WERI-Rb-1 (cell line): Measurements from ENCODE around the gene SUPT4H1.

Source experiments
- DNase-seq: peaks from one replicate; pipeline ENCODE4 v3.0.0-alpha.2; 2020
- H3K27ac ChIP-seq: fragments of 250-450 bp; sonication (Bioruptor Pico); 2 replicates; pipeline ENCODE4 v1.5.1; 2020; ENCODE audit warnings: mild to moderate bottlenecking, moderate library complexity
- H3K27me3 ChIP-seq: fragments of 250-450 bp; sonication (Bioruptor Pico); 2 replicates; pipeline ENCODE4 v1.5.1; 2021; ENCODE audit warnings: mild to moderate bottlenecking, low read depth, moderate library complexity; ENCODE audit not compliant: insufficient read depth, severe bottlenecking
- H3K36me3 ChIP-seq: fragments of 250-450 bp; sonication (Bioruptor Pico); 2 replicates; pipeline ENCODE4 v1.5.1; 2020; ENCODE audit warnings: mild to moderate bottlenecking, moderate library complexity
- H3K4me3 ChIP-seq: 2 replicates; pipeline ENCODE4 v1.5.1; 2011; ENCODE audit warnings: low read depth, mild to moderate bottlenecking, control low read depth, low read length
- H3K9me3 ChIP-seq: fragments of 250-450 bp; sonication (Bioruptor Pico); 2 replicates; pipeline ENCODE4 v1.5.1; 2021; ENCODE audit warnings: mild to moderate bottlenecking, moderate library complexity; ENCODE audit not compliant: severe bottlenecking
- CTCF ChIP-seq: IDR thresholded peaks from 2 replicates; pipeline ENCODE4 v1.5.1; 2011; ENCODE audit warnings: low read depth, mild to moderate bottlenecking, control low read depth, inconsistent platforms, low read length

The SUPT4H1 gene

GRCh38 chr17:58373003-58373402 lies 21.0 kb upstream of the SUPT4H1 start:
- no peak for DNase-seq
- no peak overlapping the region for H3K4me3 ChIP-seq
- TF ChIP-seq CTCF = no peak
- H3K36me3 ChIP-seq = no peaks in the 10 kb centered on the region
- no peaks in the 10 kb centered on the region for H3K9me3 ChIP-seq
- no peaks in the 10 kb centered on the region for H3K27me3 ChIP-seq
- no peak overlapping the region for H3K27ac ChIP-seq

- H3K27ac ChIP-seq = no peak overlapping the region
- H3K9me3 ChIP-seq = no peaks in the 10 kb centered on the region
- DNase-seq = peak; percentile 71
- no peaks in the 10 kb centered on the region for H3K36me3 ChIP-seq
- H3K4me3 ChIP-seq = no peak overlapping the region
- H3K27me3 ChIP-seq = no peaks in the 10 kb centered on the region
- TF ChIP-seq CTCF = no peak
Measured at GRCh38 chr17:58371300-58371950, 19.4 kb upstream of the SUPT4H1 start.

DNA sequence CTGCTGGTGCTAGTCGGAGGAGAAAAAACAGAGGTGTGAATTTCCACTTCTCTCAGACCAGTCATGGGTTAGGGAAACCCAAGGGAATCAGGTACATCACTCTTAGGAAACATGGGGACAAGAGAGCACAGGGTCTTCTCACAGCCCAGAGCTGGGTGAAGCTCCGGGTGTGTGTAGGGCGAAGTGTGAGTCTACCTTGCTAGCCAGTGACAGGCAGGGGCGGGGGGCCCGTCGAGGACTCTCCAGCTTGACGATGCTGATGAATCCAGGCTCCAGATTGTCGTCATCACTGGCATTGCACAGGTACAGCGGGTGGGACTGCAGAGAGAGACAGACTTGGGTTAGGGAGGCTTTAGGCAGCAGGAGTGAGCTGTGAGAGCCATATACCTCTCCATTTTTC lies 18.7 kb upstream of the SUPT4H1 start:
- Histone ChIP-seq H3K27ac (no peak overlapping the region), H3K4me3 (no peak overlapping the region), H3K27me3 (no peaks in the 10 kb centered on the region), H3K9me3 (no peaks in the 10 kb centered on the region), H3K36me3 (no peaks in the 10 kb centered on the region)
- DNase-seq = no peak
- TF ChIP-seq CTCF = no peak

DNA sequence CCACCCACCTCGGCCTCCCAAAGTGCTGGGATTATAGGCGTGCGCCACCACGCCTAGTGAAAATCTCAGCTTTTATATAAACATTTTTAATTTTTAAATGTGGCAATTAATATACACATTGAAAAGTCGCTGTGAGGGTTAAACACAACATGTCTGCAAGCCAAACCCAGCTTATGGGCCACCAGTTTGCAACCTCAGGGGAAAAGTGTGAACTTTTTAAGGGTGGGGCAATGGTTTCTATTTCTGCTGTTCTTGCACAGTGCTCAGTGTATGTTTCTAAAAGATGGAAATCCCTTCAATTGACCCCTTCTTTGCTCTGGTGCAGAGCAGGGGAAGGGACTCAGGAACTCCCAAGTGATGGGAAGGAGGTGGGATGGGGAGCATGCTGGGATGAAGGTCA lies 18.3 kb upstream of the SUPT4H1 start:
- H3K4me3 ChIP-seq = no peak overlapping the region
- TF ChIP-seq CTCF = no peak
- no peak overlapping the region for H3K27ac ChIP-seq
- H3K9me3 ChIP-seq = no peaks in the 10 kb centered on the region
- DNase-seq = no peak
- no peaks in the 10 kb centered on the region for H3K36me3 ChIP-seq
- no peaks in the 10 kb centered on the region for H3K27me3 ChIP-seq

GRCh38 chr17:58369214-58370031 lies 17.4 kb upstream of the SUPT4H1 start:
- Histone ChIP-seq H3K27ac (no peak overlapping the region), H3K4me3 (no peak overlapping the region), H3K36me3 (no peaks in the 10 kb centered on the region), H3K27me3 (no peaks in the 10 kb centered on the region), H3K9me3 (no peaks in the 10 kb centered on the region)
- TF ChIP-seq CTCF = no peak
- DNase-seq = no peak
